HL-60 (cell line): ENCODE measurements around the gene NXF3.

ENCODE experiments used
- DNase-seq, 2 experiments: peaks; one replicate each; pipeline ENCODE4 v3.0.0-alpha.2; 2010 to 2020; ENCODE audit warnings: low read depth in 1 of 2, low spot score in 1 of 2
- H3K27ac ChIP-seq: fragments of 250-450 bp; sonication (Bioruptor Pico); replicated peaks from 2 replicates; pipeline ENCODE4 v1.5.1; 2020; ENCODE audit warnings: mild to moderate bottlenecking, moderate library complexity
- H3K27me3 ChIP-seq: fragments of 250-450 bp; sonication (Bioruptor Pico); 2 replicates; pipeline ENCODE4 v1.5.1; 2021; ENCODE audit warnings: mild to moderate bottlenecking, moderate library complexity; ENCODE audit not compliant: insufficient read depth, poor library complexity, severe bottlenecking
- H3K4me3 ChIP-seq: replicated peaks from 2 replicates; pipeline ENCODE4 v1.5.1; 2011; ENCODE audit warnings: mild to moderate bottlenecking, control low read depth, low read length; ENCODE audit not compliant: insufficient read depth
- CTCF ChIP-seq: IDR thresholded peaks from one replicate; pipeline ENCODE4 v1.5.1; 2011; ENCODE audit warnings: low read length, control low read depth, inconsistent platforms; ENCODE audit not compliant: insufficient read depth
- GABPA ChIP-seq: IDR thresholded peaks from 2 replicates; pipeline ENCODE4 v1.6.1; 2012; ENCODE audit warnings: low read depth
- POLR2AphosphoS5 ChIP-seq: IDR thresholded peaks from 2 replicates; pipeline ENCODE4 v1.6.1; 2012; ENCODE audit warnings: low read depth
- REST ChIP-seq: IDR thresholded peaks from 2 replicates; pipeline ENCODE4 v1.6.1; 2012; ENCODE audit warnings: low read depth; ENCODE audit not compliant: insufficient replicate concordance
- SPI1 ChIP-seq: IDR thresholded peaks from 2 replicates; pipeline ENCODE4 v1.6.1; 2012; ENCODE audit warnings: low read depth, mild to moderate bottlenecking, borderline replicate concordance

The NXF3 gene

GRCh38 chrX:103099691-103100090 lies 6.7 kb upstream of the NXF3 start:
- DNase-seq, result no peak
- Histone ChIP-seq H3K27me3 (no peaks in the 10 kb centered on the region), H3K27ac (no peak overlapping the region), H3K4me3 (no peak overlapping the region)
- TF ChIP-seq REST (no peak), CTCF (no peak), GABPA (no peak)

- H3K27me3 ChIP-seq, result no peaks in the 10 kb centered on the region
- H3K27ac ChIP-seq, result no peak overlapping the region
- TF ChIP-seq SPI1, result no peak
- TF ChIP-seq POLR2AphosphoS5, result no peak
- TF ChIP-seq GABPA, result no peak
- no peak for TF ChIP-seq REST
- no peak for TF ChIP-seq CTCF
- DNase-seq, result no peak
- H3K4me3 ChIP-seq, result no peak overlapping the region
Measured at GRCh38 chrX:103098488-103098887, 5.5 kb upstream of the NXF3 start.

GRCh38 chrX:103081051-103081450 lies 11.9 kb downstream of the NXF3 start:
- Histone ChIP-seq H3K27me3 (no peaks in the 10 kb centered on the region), H3K27ac (no peak overlapping the region), H3K4me3 (no peak overlapping the region)
- no peak for DNase-seq
- TF ChIP-seq SPI1 (no peak), GABPA (no peak), REST (no peak), POLR2AphosphoS5 (no peak), CTCF (no peak)
